GM18507 (cell line): ENCODE measurements around the gene FGF9.

Experiments
- DNase-seq: peaks from one replicate; pipeline ENCODE4 v3.0.0; 2011; ENCODE audit warnings: low read depth; ENCODE audit not compliant: insufficient read length; ENCODE audit errors: extremely low spot score
- FAIRE-seq: peaks from 2 replicates; lab custom pipeline; 2011; peaks lifted over from hg19 to GRCh38; lab: Jason Lieb, UNC

The FGF9 gene

DNA sequence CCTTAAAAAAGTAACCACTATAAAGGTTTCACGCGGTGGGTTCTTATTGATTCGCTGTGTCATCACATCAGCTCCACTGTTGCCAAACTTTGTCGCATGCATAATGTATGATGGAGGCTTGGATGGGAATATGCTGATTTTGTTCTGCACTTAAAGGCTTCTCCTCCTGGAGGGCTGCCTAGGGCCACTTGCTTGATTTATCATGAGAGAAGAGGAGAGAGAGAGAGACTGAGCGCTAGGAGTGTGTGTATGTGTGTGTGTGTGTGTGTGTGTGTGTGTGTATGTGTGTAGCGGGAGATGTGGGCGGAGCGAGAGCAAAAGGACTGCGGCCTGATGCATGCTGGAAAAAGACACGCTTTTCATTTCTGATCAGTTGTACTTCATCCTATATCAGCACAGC lies 30.6 kb downstream of the FGF9 start:
- no peak for FAIRE-seq
- no peak for DNase-seq

DNA sequence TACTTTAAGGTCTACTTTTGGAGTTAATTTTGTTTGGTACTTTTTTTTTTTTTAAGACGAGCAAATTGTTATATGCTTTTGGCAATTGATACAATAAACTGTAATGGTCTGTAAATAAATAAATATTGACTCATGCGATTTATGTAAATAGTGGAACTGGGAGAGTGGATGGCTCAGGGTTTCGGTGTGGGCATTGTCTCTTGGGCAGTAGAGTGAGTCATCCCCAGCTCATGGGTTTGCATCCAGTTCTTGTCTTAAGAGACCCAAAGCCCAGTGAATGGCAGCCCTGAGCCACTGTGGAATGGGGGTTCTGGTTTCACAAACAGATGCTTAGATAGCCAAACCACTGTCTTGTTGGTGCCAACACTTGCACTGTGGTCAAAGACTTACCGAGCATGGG lies 33.0 kb downstream of the FGF9 start:
- FAIRE-seq (no peak), DNase-seq (no peak)

DNA sequence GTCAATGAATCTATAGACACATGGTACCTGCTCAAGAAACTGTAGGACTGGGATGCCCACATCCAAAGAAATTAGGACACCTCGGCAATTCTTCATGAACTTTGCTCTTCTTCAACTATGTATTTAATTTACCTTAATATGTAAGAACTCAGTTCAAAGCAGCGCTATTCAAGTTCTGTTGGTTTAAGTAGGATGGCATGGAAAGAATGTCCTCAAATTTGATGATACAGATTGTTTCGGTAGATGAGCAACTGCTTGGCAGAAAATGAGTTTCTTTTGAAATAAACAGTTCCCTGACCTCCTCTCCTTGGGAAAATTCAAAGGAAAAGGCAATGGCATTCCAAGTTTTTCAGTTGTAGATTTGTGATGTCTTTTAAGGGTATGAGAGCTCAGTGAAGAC lies 36.7 kb downstream of the FGF9 start:
- DNase-seq (no peak), FAIRE-seq (no peak)

DNA sequence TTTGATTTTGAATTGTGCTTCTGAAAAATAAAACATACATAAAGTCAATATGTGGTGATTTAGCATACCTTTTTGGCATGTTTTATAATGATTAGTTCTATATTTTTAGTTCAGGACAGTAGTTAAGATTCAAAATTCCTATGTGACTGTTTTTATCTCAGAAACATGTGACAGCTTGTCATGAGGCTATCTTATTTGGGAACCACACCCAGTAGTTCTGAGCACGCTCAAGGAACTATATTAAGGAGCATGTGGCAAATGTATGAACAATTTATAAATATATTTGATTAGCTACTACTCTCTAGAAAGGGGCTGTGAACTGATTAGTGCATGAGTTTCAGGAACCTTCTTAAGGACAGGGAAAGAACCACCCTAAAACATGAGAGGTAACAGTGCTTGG lies 38.8 kb downstream of the FGF9 start:
- DNase-seq, result no peak
- FAIRE-seq, result no peak

DNA sequence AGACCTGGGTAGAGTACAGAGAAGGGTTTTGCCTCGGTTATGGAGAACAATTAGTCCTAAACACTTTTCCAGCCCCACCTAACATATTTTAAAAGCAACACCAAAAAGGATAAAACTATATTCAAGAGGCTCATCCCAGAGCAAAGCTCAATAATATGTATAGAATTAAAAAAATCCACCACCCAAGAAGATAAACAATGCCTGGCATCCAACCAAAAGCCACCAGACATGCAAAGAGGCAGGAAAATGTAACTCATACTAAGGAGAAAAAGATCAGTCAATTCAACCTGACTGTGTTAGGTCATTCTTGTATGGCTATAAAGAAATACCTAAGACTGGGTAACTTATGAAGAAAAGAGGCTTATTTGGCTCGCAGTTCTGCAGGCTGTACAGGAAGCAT lies 39.3 kb downstream of the FGF9 start:
- no peak for FAIRE-seq
- DNase-seq, result no peak

DNA sequence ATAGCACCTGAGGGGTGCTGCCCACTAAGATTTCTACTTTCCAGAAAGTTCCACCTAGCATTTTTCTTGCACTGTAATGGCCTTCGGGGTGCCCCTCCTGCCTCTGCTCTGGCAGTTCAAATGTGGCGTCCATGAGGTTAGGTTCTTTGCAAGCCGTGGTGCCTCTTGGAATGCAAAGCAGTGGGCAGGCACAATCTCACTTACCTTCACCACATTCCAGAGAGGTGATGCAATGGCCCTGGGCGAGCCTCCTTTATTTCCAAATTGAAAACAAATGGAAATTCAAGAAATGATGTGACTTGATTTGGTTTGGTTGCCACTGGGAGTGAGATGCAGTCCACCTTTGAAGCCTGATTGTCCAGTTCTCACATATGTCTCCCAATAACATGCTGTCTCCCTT lies 46.9 kb downstream of the FGF9 start:
- FAIRE-seq (no peak), DNase-seq (no peak)

DNA sequence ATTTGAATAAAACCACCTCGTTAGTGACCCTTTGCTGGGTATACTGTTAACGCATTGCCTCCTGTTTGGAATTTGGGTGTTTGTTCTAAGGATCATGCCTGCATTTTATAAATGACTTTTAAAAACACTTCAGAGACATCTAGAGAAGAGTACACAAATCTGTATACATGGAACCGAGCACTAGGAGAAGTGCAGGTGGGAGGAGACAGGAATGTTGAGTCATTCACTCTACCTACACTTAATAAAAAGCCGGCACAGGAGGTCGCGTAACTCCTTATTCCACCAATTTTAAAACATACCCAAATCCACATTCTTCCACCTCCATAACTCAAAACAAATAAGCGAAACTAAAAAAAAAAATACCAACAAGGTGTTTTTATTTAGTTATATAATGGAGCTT lies 48.6 kb downstream of the FGF9 start:
- DNase-seq, result no peak
- FAIRE-seq, result no peak

DNA sequence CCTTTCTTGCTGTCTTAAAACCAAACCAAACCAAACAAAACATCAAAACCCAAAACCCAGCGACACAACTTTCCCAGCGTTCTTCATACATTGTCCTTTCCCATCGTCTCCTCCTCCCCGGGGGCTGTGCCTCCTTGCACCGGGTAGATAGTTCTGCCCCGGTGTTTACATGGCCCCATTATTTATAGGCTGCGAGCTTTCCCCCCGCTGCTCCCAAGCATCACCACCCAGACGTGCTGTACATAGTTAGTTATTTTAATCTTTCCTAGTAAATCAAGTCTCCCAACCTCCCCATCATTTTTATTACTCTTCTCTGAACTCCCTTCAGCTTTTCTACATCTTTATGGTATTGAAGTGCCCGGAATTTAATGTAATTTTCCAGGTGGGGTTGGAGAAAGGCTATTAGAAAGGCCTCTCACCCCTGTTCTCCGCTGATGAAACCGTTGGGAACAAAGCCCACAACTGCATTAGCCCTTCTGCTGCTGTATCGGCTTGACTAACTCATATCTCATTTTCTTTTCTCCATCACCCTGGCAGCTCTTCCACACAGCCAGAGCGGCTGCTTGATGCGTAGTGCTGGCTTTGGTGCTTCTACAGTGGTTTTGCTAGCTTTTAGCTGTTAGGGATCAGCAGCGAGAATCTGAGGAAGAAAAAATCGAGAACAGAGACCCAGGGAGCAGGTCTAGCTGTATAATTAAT lies 53.1 kb downstream of the FGF9 start:
- FAIRE-seq (no peak), DNase-seq (no peak)

DNA sequence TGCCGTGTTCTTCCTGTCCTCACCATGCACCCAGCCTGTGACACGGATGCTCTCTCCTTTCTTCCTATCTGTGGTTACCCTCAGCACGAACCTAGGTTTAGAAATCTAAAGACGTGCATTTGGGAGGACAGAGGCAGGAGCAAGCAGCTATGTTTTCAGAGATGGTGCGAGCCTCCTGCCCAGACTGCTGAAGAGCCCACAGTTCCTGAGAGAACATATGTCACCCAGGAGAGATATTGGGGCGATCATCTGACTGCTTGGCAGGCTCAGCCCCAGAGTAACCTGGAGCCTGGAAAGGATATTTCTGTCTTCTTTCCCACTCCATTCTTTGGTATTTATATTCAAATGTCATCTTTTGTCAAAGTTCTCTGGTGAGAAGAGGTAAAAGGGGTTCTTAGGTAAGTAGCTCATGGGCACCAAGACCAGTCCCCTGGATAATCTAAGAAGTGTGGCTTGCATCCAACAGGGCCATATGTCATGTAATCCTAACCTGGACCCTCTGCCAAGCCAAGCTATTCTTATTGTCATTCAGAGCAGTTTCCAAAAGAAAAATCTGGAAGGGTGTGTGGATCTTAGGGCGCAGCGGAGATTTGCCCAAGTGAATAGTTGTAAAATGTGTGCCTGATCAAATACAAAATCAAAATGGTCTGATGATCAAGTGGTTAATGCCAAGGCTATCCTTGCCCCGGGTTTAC lies 59.5 kb downstream of the FGF9 start:
- FAIRE-seq, result no peak
- DNase-seq, result no peak

DNA sequence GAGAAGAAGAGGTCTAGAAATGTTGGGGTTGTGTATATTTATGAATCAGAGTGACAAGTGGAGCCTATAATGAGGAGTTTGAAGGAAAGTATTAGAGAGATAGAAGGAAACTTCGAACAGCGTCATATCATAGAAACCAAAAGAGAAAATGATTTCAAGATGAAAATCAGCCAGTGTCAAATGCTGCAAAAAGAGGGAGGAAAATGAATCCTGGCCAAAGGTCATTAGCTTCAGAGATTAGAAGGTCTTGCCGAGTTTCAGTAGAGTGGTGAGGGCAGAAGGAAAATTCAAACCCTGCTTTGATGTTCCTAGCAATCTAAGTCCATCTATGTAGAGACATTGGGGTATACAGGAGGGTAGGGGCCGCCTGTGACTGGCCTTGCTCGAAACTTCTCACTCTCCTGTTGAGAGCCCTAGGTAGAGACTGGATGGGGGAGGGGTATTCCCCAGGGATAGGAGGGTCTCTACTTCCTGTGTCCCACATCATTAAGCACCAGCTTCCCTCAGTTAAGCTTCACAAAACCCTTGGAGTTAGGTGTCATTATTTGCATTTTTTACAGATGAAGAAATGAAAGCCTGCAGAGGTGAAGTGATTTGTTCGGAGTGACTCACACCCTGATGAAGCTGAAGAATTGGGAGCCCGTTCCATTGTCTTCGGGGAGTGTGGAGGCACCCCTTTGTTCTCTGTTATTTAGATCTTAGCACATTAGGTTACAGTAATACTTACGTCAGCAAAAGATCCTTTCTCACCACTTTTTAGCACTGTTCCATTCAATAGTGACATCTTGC lies 62.8 kb downstream of the FGF9 start:
- DNase-seq, result no peak
- no peak for FAIRE-seq

DNA sequence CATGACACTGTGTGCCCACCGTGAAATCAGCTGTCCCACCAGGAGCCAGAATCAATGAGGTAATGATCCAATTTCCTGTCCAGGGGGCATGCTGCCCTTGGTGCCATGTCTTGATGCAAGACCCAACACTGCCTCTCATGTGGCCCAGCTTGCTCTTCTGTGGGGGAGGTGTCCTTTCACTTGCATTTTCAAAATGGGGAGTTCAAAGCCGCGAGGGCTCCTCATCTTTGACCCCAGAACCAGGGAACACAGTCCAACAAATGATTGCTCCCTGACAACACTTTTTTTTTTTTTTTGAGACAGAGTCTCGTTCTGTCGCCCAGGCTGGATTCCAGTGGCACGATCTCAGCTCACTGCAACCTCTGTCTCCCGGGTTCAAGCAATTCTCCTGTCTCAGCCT lies 64.1 kb downstream of the FGF9 start:
- DNase-seq (no peak), FAIRE-seq (no peak)

DNA sequence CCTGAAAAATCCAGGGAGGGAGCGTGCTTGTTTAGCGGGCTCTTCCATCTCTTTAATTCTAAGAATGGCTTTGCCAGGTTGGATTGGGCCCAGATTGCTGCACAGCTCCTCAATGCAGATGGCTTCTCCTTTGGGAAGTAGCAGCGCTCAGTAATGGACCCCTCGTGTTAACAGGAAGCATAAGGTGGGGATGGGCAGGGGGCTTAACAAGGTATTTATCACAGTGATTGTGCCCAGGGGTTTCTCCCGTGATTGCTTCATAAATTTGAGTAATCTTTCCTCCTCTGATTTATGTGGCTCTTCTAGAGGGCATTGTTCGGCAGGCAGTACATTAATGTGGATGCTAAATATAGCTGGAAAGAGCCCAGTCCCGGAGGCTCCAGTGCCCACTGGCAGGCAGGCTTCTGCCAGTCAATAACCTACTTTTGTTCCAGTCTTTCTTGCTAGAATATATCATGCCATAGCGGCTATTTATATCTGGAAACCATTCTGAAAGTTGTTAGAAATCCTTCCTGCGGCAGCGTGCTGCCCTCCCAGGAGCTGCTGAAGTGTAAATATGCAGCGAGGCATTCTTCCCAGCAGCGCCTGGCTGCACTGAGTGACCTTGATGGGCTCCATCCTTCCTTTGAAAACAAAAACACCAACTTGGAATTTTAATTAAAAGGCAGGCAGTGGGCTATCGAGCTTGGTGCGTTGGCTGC lies 65.0 kb downstream of the FGF9 start:
- FAIRE-seq (no peak), DNase-seq (no peak)

DNA sequence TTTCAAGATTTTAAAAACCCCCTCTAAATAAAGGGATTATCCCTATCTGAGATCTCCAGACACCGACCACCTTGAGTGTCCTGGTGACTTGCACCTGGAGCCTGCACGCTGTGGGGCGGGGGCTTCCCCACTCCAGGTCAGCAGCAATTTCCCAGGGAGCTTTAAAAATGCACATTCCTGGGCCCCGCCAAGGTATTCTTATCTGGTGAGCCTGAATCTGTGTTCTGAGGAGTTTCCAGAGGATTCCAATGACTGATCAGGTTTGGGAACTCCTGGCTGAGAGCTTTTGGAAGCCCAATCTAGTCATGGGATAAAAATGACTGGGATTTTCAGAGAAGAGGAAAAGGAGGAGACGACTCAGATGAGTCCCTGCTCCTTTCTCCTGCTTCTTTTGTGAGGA lies 66.1 kb downstream of the FGF9 start:
- no peak for FAIRE-seq
- DNase-seq, result no peak

DNA sequence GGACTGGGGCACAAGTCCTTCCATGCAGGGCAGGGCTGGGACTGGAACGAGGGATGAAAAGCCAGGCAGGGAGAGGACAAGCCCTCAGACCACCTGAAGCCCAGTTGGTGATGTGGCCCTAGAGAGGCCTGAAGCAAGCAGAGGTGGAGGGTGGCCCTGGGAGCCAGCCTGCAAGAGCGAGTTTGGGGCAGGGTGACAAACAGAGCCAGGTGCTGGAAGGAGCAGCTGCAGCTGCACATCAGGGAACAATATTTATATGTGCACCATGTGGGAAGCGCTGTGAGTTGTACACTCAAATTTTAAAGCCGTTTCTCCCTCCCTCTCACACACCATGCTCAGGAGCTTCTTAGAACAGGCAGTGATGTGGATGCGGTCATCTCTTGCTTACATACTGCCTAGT lies 67.8 kb downstream of the FGF9 start:
- FAIRE-seq (no peak), DNase-seq (no peak)

DNA sequence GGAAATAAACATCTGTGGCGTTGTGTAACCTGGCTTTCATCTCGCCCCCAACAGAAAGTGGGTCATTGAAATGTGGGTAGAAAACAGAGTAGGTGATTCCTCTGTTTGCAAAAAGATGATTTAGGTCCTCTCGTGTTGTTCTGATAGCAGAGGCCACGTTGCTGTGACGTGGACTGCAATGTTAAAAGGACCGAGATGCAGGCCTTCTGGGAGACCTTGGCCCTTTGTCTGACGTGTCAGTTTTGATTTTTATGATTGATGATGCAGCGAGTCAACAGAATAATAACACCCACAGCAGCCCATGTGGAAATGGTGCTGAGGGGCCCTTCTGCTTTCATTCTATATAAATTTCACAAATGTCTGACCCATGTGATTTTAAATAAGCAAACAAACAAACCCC lies 68.9 kb downstream of the FGF9 start:
- FAIRE-seq, result no peak
- DNase-seq, result no peak

DNA sequence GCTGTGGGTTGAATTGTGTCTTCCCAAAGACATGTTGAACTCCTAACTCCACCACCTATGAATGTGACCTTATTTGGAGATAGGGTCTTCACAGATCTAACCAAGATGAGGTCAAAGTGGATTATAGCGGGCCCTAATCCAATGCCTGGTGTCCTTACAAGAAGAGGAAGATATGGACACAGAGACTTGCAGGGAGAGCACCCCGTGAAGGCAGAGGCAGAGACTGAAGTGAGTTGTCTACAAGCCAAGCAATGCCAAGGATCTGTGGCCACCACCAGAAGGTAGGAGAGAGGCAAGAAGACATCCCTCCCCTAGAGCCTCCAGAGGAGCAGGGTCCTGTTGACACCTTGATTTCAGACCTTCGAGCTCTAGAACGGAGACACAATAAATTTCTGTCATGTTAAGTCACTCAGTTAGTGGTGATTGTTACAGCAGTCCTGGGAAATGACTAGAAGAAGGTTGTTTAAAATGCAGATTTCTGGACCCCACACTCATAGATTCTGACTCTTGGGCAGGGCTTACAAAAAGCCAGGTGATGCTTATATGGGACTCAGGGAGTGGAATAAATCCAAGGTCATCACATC lies 70.6 kb downstream of the FGF9 start:
- no peak for DNase-seq
- no peak for FAIRE-seq

DNA sequence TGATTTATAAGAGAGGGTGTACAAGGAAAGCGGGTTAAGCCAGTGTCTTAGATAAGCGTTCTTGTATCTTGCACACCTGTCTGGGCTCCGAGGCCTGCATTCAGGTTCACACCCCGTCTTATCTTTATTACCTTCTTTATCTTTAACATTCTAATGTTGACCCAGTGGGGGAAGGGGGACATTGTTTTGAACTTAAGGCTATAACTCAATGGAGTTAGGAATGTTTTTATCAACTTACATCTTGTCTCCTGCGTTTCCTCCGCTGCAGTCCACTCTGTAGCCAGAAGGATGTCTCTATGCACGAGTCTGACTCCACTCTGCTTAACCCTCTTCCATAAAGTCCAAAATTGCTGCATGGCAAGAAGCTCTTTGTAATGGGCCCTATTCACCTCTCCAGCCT lies 71.2 kb downstream of the FGF9 start:
- DNase-seq (no peak), FAIRE-seq (no peak)

DNA sequence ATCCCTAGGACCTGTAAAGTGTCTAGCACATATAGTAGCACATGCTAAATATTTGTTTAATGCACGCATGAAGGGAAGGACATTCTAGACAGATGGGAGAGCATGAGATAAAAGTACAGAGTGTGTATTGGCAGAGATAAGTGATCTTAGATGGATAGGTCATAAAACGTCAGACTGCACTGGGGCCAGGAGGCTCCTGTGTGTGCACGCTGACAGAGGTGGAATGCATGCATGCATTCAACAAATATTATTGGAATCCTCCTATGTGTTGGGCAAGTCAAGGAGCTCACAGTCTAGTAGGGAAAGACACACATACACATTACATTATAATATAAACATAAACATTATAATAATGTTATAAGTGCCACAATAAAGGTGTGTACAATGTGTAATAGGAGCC lies 73.3 kb downstream of the FGF9 start:
- FAIRE-seq (no peak), DNase-seq (no peak)

DNA sequence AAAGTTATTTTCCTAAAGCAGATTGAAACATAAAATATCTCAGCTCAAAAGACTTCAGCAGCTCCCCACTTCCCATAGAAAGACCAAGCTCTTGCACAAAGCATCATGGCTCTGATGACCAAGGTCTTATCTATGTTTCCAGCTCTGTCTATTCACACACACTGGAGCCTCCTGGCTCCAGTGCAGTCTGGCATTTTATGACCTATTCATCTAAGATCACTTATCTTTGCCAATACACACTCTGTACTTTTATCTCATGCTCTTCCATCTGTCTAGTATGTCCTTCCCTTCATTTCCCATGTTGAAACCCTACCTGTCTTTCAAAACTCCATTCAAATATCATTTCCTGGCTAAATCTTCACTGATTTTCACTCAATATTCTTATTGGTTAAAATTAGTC lies 74.4 kb downstream of the FGF9 start:
- DNase-seq (no peak), FAIRE-seq (no peak)

DNA sequence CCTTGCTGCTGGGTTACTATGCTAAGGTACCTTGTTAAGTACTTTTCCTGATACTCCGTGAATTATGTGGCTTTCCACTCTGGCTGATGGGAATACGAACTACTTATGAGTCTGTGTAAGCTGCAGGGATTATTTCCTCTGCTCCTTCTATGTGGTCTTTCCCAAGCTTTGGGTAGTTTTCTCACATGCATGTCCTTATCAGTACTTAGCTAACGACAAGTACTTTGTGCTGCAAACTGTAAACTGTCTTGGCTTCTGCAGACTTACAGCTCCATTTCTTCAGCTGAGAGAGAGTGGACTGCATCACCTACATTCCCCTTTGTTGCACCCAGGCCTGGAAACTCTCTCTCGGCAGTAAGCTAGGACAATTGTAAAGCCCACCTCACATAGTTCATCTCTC lies 76.6 kb downstream of the FGF9 start:
- FAIRE-seq (no peak), DNase-seq (no peak)
